Fibroblast of upper back skin (primary cell): Measurements from ENCODE around the gene ZNF284.

ENCODE experiments used
- DNase-seq: peaks from one replicate; pipeline ENCODE4 v3.0.0-alpha.2; 2013

Gene ZNF284

DNA sequence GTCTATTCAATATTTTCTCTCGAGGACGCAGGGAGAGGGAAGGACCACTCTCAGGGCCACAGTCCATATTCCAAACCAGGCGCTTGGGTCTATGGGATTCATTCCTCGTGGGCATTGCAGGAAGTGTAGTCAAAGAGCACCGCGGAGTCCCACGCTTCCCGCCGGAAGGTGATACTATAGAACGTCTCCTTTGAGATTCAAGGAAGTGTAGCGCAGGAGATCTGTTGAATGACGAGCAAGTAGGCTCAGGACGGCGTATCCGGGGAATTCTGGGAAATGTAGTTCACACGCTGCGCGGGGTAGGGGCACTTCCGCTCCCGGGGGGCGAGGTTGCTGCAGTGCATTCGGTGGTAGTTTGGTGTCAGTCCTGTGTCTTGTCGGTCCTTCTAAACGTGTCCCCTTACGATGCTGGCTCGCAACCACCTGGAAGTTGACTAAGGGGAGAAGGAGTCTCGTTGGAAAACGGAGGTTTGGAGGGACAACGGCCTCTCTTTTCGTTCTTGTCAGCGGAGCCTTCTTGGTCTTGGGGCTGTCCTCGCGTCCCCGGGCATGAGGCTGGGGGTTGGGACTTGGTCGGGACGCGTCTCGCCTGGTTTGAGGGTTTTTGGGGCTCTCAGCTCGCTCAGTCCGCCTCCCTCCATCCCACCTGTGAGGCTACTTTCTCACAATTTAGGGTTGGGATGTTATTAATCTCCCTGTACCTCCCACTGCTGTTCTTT, at the start of gene ZNF284:
Gene ZNF284, plus strand, starts transcription at position 336 of the 719 bp plus-strand sequence. CDS start 4,231 bp downstream, outside the sequence.
- peak; percentile 94 for DNase-seq

GRCh38 chr19:44024900-44025216, 47.1 kb upstream of the ZNF284 start:
- no peak for DNase-seq

- peak; percentile 93 for DNase-seq
Measured at GRCh38 chr19:44025217-44025936, 46.6 kb upstream of the ZNF284 start, which contains the start of gene ZNF222. ZNF222 (plus strand) TSS chr19:44025379; CDS start chr19:44025437, 58 bp downstream.

GRCh38 chr19:44026622-44027021, 45.3 kb upstream of the ZNF284 start:
- DNase-seq: no peak

DNA sequence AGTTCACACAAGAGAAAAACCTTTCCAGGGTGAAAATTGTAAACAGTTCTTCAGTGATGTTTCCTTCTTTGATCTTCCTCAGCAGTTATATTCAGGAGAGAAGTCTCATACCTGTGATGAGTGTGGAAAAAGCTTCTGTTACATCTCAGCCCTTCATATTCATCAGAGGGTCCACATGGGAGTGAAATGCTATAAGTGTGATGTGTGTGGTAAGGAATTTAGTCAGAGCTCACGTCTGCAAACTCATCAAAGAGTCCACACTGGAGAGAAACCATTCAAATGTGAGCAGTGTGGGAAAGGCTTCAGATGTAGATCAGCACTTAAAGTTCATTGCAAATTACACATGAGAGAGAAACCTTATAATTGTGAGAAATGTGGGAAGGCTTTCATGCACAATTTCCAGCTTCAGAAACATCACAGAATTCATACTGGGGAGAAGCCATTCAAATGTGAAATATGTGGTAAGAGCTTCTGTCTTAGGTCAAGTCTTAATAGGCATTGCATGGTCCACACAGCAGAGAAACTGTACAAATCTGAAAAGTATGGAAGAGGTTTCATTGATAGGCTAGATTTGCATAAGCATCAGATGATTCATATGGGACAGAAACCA, 39.9 kb upstream of the ZNF284 start:
- DNase-seq: no peak

- DNase-seq: no peak
Measured at GRCh38 chr19:44042147-44042546, 29.8 kb upstream of the ZNF284 start.

DNA sequence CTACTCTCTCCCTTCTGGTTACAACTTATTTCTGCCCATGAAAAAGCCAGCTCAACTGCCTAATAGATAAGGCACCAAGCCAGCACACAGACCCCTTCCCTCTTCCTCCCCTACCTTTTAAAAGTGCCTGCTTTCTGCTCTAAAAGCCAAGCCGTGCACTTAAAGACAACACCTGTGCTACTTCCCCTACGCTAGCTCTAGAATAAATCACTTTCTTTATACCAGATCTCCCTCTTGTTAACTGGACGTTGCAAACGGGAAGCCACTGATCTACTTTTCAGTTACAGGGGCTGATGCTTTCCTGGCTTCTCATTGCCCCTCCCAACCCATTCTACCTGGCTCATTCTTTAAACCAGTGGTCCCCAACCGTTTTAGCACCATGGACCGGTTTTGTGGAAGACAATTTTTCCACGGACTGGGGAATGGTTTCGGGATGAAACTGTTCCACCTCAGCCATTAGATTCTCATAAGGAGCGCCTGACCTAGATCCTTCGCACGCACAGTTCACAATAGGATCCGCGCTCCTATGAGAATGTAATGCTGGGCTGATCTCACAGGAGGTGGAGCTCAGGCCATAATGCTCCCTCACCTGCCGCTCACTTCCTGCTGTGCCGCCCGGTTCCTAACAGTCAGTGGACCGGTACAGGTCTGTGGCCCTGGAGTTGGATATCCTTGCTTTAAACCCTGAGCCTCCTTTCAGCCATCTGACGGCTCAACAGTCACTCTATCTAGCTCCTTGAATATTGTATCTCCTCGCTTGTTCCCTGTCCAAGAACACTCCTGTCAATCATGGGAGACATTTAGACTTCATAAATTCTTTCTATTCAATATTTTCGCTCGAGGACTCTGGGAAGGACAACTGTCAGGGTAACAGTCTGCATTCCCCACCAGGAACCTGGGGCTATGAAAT, 21.0 kb upstream of the ZNF284 start:
- no peak for DNase-seq

DNA sequence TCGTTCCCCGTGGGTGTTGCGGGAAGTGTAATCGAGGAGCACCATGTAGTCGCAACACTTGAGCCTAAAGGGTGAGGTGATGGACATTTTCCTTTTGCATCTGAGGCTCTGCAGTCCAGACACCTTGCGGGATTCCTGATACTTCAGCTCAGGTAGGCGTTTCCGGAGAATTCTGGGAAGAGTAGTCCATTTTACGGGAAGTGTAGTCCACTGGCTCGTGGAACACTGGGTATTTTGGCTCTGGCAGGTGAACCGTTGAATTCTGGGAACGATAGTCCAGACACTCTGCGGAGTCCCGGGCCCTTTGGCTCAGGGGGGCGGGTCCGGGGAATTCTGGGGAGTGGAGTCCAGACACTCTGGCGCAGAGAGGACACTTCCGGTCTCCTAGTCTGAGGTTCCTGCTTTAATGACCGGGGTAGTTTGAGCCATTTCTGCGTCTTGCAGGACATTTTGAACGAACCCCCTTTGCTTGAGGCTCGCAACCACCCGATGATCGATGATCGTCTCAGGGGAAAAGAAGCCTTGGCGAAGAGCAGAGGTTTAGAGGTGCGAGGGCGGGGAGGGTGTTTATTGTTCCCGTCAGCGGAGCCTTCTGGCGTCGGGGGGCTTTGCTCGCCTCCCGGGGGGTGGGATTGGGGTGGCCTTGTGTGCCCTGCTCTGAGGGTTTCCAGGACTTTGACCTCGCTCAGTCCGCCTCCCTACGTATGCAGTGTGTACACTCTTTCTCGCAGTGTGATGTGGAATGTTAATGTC, 20.1 kb upstream of the ZNF284 start, which contains the start of gene ZNF223:
Gene ZNF223, plus strand, starts transcription at position 387 of the 753 bp plus-strand sequence. CDS start 3,141 bp downstream, outside the sequence.
- DNase-seq: peak; percentile 95

DNA sequence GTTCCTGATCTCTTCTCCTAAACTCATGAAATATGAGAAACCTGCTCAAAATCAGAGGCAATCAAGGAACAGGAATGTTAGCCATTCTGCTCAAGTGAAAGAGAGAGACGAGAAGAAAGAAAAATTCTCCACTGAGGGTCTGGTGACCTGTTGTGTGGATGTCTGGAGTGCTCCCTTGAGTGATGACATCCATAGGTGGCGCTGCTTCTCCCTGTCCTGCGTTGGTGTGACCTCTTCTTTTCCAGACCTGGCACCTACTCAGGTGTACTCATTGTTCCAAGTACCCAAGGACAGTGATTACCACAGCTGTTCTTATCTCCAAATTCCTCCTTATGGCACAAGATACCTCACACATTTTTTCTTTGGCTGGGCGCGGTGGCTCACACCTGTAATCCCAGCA, 16.1 kb upstream of the ZNF284 start:
- DNase-seq: no peak

GRCh38 chr19:44059229-44059628, 12.7 kb upstream of the ZNF284 start:
- DNase-seq: no peak

GRCh38 chr19:44061038-44061437, 10.9 kb upstream of the ZNF284 start:
- no peak for DNase-seq

DNA sequence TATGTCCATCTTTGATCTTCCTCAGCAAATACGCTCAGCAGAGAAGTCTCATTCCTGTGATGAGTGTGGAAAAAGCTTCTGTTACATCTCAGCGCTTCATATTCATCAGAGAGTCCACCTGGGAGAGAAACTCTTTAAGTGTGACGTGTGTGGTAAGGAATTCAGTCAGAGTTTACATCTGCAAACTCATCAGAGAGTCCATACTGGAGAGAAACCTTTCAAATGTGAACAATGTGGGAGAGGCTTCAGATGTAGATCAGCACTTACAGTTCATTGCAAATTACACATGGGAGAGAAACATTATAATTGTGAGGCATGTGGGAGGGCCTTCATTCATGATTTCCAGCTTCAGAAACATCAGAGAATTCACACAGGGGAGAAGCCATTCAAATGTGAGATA, 5.7 kb upstream of the ZNF284 start:
- no peak for DNase-seq

DNA sequence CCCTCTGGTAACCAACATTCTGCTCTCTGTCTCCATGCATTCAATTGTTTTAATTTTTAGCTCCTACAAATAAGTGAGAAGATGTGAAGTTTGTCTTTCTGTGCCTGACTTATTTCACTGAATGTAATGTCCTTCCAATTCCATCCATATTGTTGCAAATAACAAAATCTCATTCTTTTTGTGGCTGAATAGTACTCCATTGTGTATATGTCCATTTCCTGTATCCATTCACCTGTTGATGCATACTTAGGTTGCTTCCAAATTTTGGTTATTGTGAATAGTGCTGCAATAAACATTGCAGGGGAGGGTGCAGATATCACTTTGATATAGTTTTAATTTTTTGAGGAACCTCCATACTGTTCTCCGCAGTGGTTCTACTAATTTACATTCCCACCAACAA, 2.5 kb upstream of the ZNF284 start:
- DNase-seq: no peak

DNA sequence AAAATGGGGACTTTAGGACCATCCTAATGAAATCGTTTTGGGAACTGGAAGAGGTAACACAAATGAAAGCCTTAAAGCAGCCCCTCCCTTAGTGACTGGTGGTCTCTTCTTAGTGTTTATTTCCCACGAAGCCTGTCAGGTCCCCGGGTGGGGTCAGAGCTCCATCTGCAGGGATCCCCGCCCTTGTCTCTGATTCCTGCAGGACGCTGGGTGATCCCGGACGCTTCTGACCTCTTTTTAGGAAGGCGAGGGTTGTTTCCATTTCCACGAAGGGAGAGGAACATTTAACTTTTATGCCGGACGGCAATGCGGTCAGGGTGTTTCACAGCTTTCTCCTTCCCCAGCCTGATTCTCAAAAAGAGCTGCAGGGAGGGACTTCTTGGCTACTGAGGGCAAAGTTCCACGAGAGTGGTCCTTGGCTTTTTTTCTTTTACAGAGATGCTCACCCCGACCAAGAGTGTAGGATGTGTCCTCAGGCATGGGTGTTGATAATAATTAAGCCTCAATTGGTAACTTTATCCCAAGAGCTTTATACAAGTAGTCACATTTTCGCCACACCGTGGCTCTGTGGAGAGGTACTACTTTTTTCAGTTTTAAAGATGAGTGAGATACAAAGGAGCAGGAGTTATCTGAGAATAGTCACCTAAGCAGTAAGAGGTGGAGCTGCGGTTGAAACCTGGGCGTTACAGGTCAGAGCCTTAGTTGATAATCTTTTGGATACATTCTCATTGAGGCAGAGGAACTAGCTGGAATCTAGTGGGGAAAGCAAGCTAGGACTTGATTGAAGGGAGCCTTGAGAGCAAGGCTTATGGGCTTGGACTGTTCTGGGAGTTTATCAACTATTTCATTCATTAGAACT, 813 bp downstream of the ZNF284 start:
- DNase-seq: no peak

DNA sequence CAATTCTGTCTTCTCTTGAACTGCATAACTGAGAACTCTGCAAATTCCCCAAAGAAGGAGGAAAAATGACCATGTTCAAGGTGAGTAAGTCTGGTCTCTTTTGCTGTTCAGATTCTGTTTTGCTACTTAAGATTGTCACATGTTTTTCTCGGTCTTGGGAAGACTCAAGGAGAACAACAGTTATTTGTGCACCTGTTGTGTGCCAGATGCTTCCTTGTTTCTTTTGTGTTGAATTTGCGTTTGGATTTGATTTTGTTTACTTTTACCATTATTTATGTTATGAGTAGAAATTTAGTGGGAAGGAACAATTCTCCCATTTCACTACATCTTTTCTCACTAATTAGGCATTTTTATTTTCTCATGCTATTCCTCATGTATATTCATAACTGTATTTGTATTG, 4.4 kb downstream of the ZNF284 start:
- no peak for DNase-seq

DNA sequence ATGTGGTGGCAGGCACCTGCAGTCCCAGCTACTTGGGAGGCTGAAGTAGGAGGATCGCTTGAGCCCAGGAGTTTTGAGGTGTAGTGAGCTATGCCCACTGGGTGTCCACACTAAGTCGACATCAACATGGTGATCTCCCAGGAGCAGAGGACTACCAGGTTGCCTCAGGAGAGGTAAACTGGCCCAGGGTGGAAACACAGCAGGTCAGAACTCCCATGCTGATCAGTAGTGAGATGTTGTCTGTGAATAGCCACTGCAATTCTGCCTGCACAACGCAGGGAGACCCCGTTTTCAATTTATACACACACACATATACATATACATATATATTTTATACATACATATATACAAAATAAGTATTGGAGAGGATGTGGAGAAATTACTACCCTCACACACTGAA, 20.1 kb downstream of the ZNF284 start:
- DNase-seq: no peak

GRCh38 chr19:44093931-44094765, 22.2 kb downstream of the ZNF284 start, which contains the start of gene ZNF224:
ZNF224 (plus strand) TSS chr19:44094361; CDS start chr19:44097874, 3,513 bp downstream.
- peak; percentile 93 for DNase-seq

DNA sequence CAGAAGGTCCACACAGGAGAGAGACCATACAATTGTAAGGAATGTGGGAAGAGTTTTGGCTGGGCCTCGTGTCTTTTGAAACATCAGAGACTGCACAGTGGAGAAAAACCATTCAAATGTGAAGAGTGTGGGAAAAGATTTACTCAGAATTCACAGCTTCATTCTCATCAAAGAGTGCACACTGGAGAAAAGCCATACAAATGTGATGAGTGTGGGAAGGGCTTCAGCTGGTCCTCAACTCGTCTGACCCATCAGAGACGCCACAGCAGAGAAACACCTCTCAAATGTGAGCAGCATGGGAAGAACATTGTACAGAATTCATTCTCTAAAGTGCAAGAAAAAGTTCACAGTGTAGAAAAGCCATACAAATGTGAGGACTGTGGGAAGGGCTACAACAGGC, 35.8 kb downstream of the ZNF284 start:
- DNase-seq: no peak

GRCh38 chr19:44109458-44109857, 37.5 kb downstream of the ZNF284 start:
- DNase-seq: no peak

GRCh38 chr19:44111910-44112463, 40.0 kb downstream of the ZNF284 start:
- DNase-seq: peak; percentile 82
